Fibroblast of lung (primary cell): ENCODE data around the gene ONECUT1. TPM values are rescaled to one million over a fixed set of nuclear protein-coding genes. Genes with fewer than 3 reads are reported as not detected.

ENCODE experiments used
- DNase-seq, 2 donors: peaks; one replicate each; pipeline versions ENCODE4 v3.0.0 to v3.0.0-alpha.2; 2010; ENCODE audit warnings: low read depth in 2 of 2
- H2AFZ ChIP-seq: 2 replicates; pipeline ENCODE4 v1.5.1; 2012; ENCODE audit warnings: low read length, control low read depth, inconsistent platforms
- H3K27ac ChIP-seq: 2 replicates; pipeline ENCODE4 v1.5.1; 2011; ENCODE audit warnings: low read length, control low read depth; ENCODE audit not compliant: insufficient read depth
- H3K27me3 ChIP-seq: 2 replicates; pipeline ENCODE4 v1.5.1; 2011; ENCODE audit warnings: mild to moderate bottlenecking, low read length; ENCODE audit not compliant: control insufficient read depth, insufficient read depth
- H3K36me3 ChIP-seq: 2 replicates; pipeline ENCODE4 v1.5.1; 2011; ENCODE audit warnings: low read length; ENCODE audit not compliant: control insufficient read depth, insufficient read depth
- H3K4me1 ChIP-seq: 2 replicates; pipeline ENCODE4 v1.5.1; 2011; ENCODE audit warnings: low read length; ENCODE audit not compliant: control insufficient read depth, insufficient read depth; ENCODE audit errors: extremely low read depth
- H3K4me2 ChIP-seq: 2 replicates; pipeline ENCODE4 v1.5.1; 2011; ENCODE audit warnings: low read length, control low read depth; ENCODE audit not compliant: insufficient read depth; ENCODE audit errors: extremely low read depth
- H3K4me3 ChIP-seq, 4 experiments: fragments of 200-600 bp in 1 of 4; sonication (generic) in 1 of 4; replicated peaks in 1 of 4; 2 replicates each; pipeline ENCODE4 v1.5.1; 2011 to 2016; ENCODE audit warnings: low read length in 4 of 4, low read depth in 3 of 4, mild to moderate bottlenecking in 3 of 4, control low read depth in 2 of 4, inconsistent platforms in 1 of 4, mixed read lengths in 1 of 4; ENCODE audit not compliant: insufficient read depth in 1 of 4; ENCODE audit errors: control extremely low read depth in 1 of 4
- H3K79me2 ChIP-seq: 2 replicates; pipeline ENCODE4 v1.5.1; 2012; ENCODE audit warnings: mild to moderate bottlenecking, low read length, inconsistent platforms; ENCODE audit not compliant: control insufficient read depth, insufficient read depth
- H3K9ac ChIP-seq: 2 replicates; pipeline ENCODE4 v1.5.1; 2011; ENCODE audit warnings: mild to moderate bottlenecking, low read length, control low read depth; ENCODE audit not compliant: insufficient read depth
- H3K9me3 ChIP-seq: 2 replicates; pipeline ENCODE4 v1.5.1; 2012; ENCODE audit warnings: low read depth, low read length; ENCODE audit not compliant: control insufficient read depth, insufficient read depth
- H4K20me1 ChIP-seq: 2 replicates; pipeline ENCODE4 v1.5.1; 2011; ENCODE audit warnings: low read length; ENCODE audit not compliant: control insufficient read depth, insufficient read depth; ENCODE audit errors: extremely low read depth
- EZH2 ChIP-seq: IDR thresholded peaks from 2 replicates; pipeline ENCODE4 v1.5.1; 2012; ENCODE audit warnings: low read length, control low read depth, mild to moderate bottlenecking; ENCODE audit errors: missing control alignments
- polyA plus RNA-seq, 2 donors: library from polyadenylated mRNA; depleted of rRNA in 1 of 2; stranded (reverse) in 1 of 2; unstranded in 1 of 2; fragments of >200 nt; gene quantifications; 2 replicates each; pipeline ENCODE4 v1.2.1, GENCODE V29; 2011 to 2012; ENCODE audit warnings: missing spikeins in 1 of 2
- total RNA-seq: library from RNA; depleted of rRNA; stranded (reverse); fragments of >200 nt; gene quantifications from 2 replicates; pipeline ENCODE4 v1.2.1, GENCODE V29; 2014
- TF ChIP-seq, protein P1 (sequence below), 2 donors: IDR thresholded peaks in 1 of 2; conservative IDR thresholded peaks in 1 of 2; 1 replicate in 1 of 2; 2 replicates in 1 of 2; pipeline ENCODE4 v1.5.1; 2011 to 2012; ENCODE audit warnings: low read length in 2 of 2, control low read depth in 1 of 2, inconsistent platforms in 1 of 2, low read depth in 1 of 2, mild to moderate bottlenecking in 1 of 2

Gene ONECUT1
- total and polyA plus RNA-seq, 2 donors (not counting 1 experiment from before 2014, with no cell fraction given): not detected

DNA sequence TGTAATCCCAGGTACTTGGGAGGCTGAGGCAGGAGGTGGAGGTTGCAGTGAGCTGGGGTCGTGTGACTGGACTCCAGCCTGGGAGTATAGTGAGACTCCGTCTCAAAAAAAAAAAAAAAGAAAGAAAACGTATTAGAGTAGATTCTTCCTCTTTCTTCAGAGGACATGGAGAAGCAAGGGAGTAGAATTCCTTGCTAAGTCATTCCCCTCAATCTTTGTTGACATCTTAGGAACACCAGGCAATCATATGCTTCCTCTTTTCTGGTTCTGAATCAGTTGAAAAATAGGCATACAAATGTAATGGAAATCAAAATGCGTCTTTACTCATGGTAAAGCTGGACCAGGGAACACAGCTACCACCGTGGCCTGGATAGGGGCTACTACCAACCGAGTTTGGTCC is 72.7 kb downstream of the ONECUT1 start:
- H3K4me1 ChIP-seq: no peaks in the 10 kb centered on the region
- H3K27me3 ChIP-seq: peaks cover 3% of the 10 kb centered on the region
- no peak overlapping the region for H3K9ac ChIP-seq
- TF ChIP-seq, protein P1, sequence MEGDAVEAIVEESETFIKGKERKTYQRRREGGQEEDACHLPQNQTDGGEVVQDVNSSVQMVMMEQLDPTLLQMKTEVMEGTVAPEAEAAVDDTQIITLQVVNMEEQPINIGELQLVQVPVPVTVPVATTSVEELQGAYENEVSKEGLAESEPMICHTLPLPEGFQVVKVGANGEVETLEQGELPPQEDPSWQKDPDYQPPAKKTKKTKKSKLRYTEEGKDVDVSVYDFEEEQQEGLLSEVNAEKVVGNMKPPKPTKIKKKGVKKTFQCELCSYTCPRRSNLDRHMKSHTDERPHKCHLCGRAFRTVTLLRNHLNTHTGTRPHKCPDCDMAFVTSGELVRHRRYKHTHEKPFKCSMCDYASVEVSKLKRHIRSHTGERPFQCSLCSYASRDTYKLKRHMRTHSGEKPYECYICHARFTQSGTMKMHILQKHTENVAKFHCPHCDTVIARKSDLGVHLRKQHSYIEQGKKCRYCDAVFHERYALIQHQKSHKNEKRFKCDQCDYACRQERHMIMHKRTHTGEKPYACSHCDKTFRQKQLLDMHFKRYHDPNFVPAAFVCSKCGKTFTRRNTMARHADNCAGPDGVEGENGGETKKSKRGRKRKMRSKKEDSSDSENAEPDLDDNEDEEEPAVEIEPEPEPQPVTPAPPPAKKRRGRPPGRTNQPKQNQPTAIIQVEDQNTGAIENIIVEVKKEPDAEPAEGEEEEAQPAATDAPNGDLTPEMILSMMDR (conservative IDR thresholded peaks at IDR 0.05 in 1 of 2, IDR thresholded peaks at IDR 0.05 in 1 of 2; ENCODE audit: low read depth in 1 of 2, low read length in 2 of 2): no peak
- TF ChIP-seq EZH2: no peak
- H3K36me3 ChIP-seq: no peaks in the 10 kb centered on the region
- no peaks in the 10 kb centered on the region for H3K9me3 ChIP-seq
- H3K4me2 ChIP-seq: no peak overlapping the region
- H3K79me2 ChIP-seq: no peaks in the 10 kb centered on the region
- no peak overlapping the region for H2AFZ ChIP-seq
- no peaks in the 10 kb centered on the region for H4K20me1 ChIP-seq
- no peak for DNase-seq
- no peak overlapping the region for H3K4me3 ChIP-seq
- H3K27ac ChIP-seq: no peak overlapping the region

DNA sequence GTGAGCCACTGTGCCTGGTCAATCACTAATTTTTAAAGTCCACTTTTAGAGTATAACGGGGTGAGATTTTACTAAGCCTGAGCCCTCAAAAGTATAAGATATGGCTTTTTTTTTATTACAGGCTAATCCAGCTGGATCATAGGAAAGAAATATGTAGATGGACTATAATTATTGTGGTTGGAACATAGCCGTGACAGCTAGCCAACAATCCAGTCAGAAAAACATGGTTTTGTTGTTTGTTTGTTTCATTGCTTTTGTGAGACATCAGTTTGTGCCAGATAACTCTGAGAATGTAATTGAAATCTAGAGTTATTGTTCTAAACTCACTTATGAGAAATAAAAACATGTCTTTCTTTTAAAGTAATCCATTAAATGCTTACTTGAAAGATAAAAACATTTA is 73.6 kb downstream of the ONECUT1 start:
- TF ChIP-seq, protein P1 (conservative IDR thresholded peaks at IDR 0.05 in 1 of 2, IDR thresholded peaks at IDR 0.05 in 1 of 2; ENCODE audit: low read depth in 1 of 2, low read length in 2 of 2): no peak
- no peak for TF ChIP-seq EZH2

DNA sequence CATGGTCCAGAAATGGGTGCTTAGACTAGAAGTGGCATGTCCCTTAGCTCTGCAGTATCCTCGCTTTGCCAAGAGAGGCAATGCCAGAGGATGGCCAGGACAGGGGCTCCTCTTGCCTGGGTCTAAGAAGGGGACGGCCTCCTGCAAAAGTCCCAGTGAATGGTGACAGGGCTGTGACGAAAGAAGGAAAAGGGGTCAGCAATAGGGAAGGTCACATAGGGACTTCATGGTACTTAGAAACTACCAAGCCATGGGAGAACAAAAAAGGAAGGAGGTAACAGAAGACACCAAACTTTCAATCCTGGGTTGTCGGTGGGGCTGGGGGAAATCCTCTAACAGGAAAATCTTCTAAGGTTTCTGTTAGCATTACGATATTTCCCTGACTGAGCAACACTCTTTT is 74.7 kb downstream of the ONECUT1 start:
- no peak for DNase-seq
- Histone ChIP-seq H3K4me2 (no peak overlapping the region), H3K4me3 (no peak overlapping the region), H3K4me1 (no peaks in the 10 kb centered on the region), H3K27ac (no peak overlapping the region), H3K36me3 (no peaks in the 10 kb centered on the region), H2AFZ (no peak overlapping the region), H3K9ac (no peak overlapping the region), H3K27me3 (no peaks in the 10 kb centered on the region), H4K20me1 (no peaks in the 10 kb centered on the region), H3K79me2 (no peaks in the 10 kb centered on the region), H3K9me3 (no peaks in the 10 kb centered on the region)
- TF ChIP-seq, protein P1 (conservative IDR thresholded peaks at IDR 0.05 in 1 of 2, IDR thresholded peaks at IDR 0.05 in 1 of 2; ENCODE audit: low read depth in 1 of 2, low read length in 2 of 2): no peak
- TF ChIP-seq EZH2: no peak

More for the DNA sequence above, 73.6 kb downstream of the ONECUT1 start:
- Histone ChIP-seq H3K79me2 (no peaks in the 10 kb centered on the region), H3K36me3 (no peaks in the 10 kb centered on the region), H3K9ac (no peak overlapping the region), H3K4me1 (no peaks in the 10 kb centered on the region), H3K27ac (no peak overlapping the region), H3K9me3 (no peaks in the 10 kb centered on the region), H3K27me3 (peaks cover 3% of the 10 kb centered on the region), H3K4me3 (no peak overlapping the region), H2AFZ (no peak overlapping the region), H4K20me1 (no peaks in the 10 kb centered on the region), H3K4me2 (no peak overlapping the region)
- no peak for DNase-seq
